ENCODE measurements around the gene TSPAN7. TPM values are rescaled to one million over a fixed set of nuclear protein-coding genes. Genes with fewer than 3 reads are reported as not detected.

Gene TSPAN7
- total and polyA plus RNA-seq, 9 of the 15 experiments (the other 6 are each of a cell fraction or from before 2014, with no cell fraction given): 0.07 to 0.29 (median 0.12) TPM; not detected in 1

DNA sequence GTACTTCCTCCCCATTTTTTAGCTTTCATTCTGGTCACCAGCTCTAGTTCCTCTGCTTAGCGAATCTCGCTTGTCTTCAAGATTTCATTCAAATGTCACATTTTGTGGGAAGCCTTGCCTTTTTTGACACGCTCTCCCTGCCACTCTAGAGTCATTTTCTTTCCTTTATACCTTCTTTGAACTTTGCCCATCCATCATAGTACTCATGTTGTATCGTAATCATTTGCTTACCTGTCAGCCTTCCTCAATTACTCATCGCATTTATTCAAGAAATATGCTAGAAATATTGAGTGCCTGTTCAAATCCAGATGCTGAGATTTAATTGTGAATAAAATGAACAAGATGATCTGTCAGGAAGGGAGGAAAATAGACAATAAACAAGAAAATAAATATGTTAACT lies 21.8 kb downstream of the TSPAN7 start:
- H3K36me3 ChIP-seq (ENCODE audit: control insufficient read depth, insufficient read depth, low read length): no peaks in the 10 kb centered on the region
- ChIA-PET POLR2A (no interaction called here), CTCF (ENCODE audit: low intra/inter-chr PET ratio) (no interaction called here)
- H2AFZ ChIP-seq (ENCODE audit: low read depth, low read length): no peak overlapping the region
- H3K9me3 ChIP-seq (replicated peaks; ENCODE audit: control insufficient read depth, insufficient read depth, low read depth, low read length): no peaks in the 10 kb centered on the region
- H3K79me2 ChIP-seq (ENCODE audit: control insufficient read depth, insufficient read depth, low read length): no peaks in the 10 kb centered on the region
- no peaks in the 10 kb centered on the region for H3K4me1 ChIP-seq (replicated peaks in 1 of 2; ENCODE audit: control insufficient read depth in 2 of 2, insufficient read depth in 2 of 2, low read length in 2 of 2)
- ATAC-seq (no peak), FAIRE-seq (no peak), DNase-seq (ENCODE audit: extremely low read depth in 1 of 4, low spot score in 3 of 4) (no peak)
- no peaks in the 10 kb centered on the region for H3K27me3 ChIP-seq (ENCODE audit: control insufficient read depth in 2 of 2, insufficient read depth in 2 of 2, low read length in 2 of 2)
- in situ Hi-C loops (cut with MboI) (no loop called here), intact Hi-C loops (cut with micrococcal nuclease) (no loop called here)
- H3K27ac ChIP-seq (ENCODE audit: extremely low read depth, low read depth, low read length): no peak overlapping the region
- no peaks in the 10 kb centered on the region for H3K9me1 ChIP-seq (ENCODE audit: control insufficient read depth, insufficient read depth, low read length)
- no peak overlapping the region for H3K4me3 ChIP-seq
- TF ChIP-seq SUPT5H (IDR thresholded peaks at IDR 0.05): no peak
- no peak for TF ChIP-seq PHB (CRISPR knock-in tag; IDR thresholded peaks at IDR 0.05)
- TF ChIP-seq BRD4 (IDR thresholded peaks at IDR 0.05): no peak
- TF ChIP-seq NBN (IDR thresholded peaks at IDR 0.05; ENCODE audit: low read depth): no peak
- no peak for TF ChIP-seq HSF4 (CRISPR knock-in tag; IDR thresholded peaks at IDR 0.05; ENCODE audit: borderline replicate concordance)
- no peak for TF ChIP-seq ZNF165 (CRISPR knock-in tag; IDR thresholded peaks at IDR 0.05; ENCODE audit: borderline replicate concordance)
- TF ChIP-seq NCOA1 (IDR thresholded peaks at IDR 0.05; ENCODE audit: low read depth): no peak
- no peak for TF ChIP-seq KAT8 (IDR thresholded peaks at IDR 0.05; ENCODE audit: low read depth)
- no peak for TF ChIP-seq TAL1 (IDR thresholded peaks at IDR 0.05)
- TF ChIP-seq ZFX (CRISPR knock-in tag; IDR thresholded peaks at IDR 0.05): no peak
- no peak for TF ChIP-seq ZNF311 (CRISPR knock-in tag; IDR thresholded peaks at IDR 0.05)
- TF ChIP-seq POLR2AphosphoS5 (IDR thresholded peaks at IDR 0.05; ENCODE audit: control insufficient read depth, insufficient read depth, low read depth, low read length): no peak
- TF ChIP-seq ZNF41 (CRISPR knock-in tag; conservative IDR thresholded peaks at IDR 0.05): no peak
- TF ChIP-seq HCFC1 (IDR thresholded peaks at IDR 0.05; ENCODE audit: low read depth, low read length): no peak
- no peak for TF ChIP-seq SREBF2 (CRISPR knock-in tag; IDR thresholded peaks at IDR 0.05)
- no peak for TF ChIP-seq SAP30 (IDR thresholded peaks at IDR 0.05; ENCODE audit: borderline replicate concordance, insufficient read depth, low read depth, low read length, poor library complexity, severe bottlenecking)
- TF ChIP-seq, protein P1, sequence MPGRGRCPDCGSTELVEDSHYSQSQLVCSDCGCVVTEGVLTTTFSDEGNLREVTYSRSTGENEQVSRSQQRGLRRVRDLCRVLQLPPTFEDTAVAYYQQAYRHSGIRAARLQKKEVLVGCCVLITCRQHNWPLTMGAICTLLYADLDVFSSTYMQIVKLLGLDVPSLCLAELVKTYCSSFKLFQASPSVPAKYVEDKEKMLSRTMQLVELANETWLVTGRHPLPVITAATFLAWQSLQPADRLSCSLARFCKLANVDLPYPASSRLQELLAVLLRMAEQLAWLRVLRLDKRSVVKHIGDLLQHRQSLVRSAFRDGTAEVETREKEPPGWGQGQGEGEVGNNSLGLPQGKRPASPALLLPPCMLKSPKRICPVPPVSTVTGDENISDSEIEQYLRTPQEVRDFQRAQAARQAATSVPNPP (IDR thresholded peaks at IDR 0.05; ENCODE audit: borderline replicate concordance, insufficient read depth, insufficient read length): no peak
- H3K9ac ChIP-seq (ENCODE audit: insufficient read depth in 1 of 2, low read depth in 2 of 2, low read length in 2 of 2): no peak overlapping the region
- H4K20me1 ChIP-seq (replicated peaks; ENCODE audit: control insufficient read depth, insufficient read depth, low read length): no peaks in the 10 kb centered on the region
- 0% methylated on average over 5 of the region's 5 CpGs for WGBS (ENCODE audit: insufficient coverage, low coverage, missing lambda C conversion rate)
- no peak overlapping the region for H3K4me2 ChIP-seq (ENCODE audit: insufficient read depth, low read length)
- BruUV-seq (replicated peaks): no TSS peak
